ENCODE data around the gene SYNDIG1.

- TF ChIP-seq CTCF (conservative IDR thresholded peaks at IDR 0.05; ENCODE audit: low read depth, low read length) (no peak), EZH2 (IDR thresholded peaks at IDR 0.05; ENCODE audit: low read length, unreplicated experiment) (no peak), EZH2phosphoT487 (IDR thresholded peaks at IDR 0.05; ENCODE audit: borderline replicate concordance, low read length) (no peak)
These were observed 151.6 kb downstream of the SYNDIG1 start for GRCh38 chr20:24620937-24621519.

Measured in PC-3 (cell line).